ENCODE data around the gene B4GAT1.
"Not testable (repeated sequence)": the region's sequence is repeated elsewhere in the genome, so short reads cannot be mapped to it uniquely, and the experiment has no call there.

The B4GAT1 gene

GRCh38 chr11:66347425-66348276, at the start of gene B4GAT1:
Gene B4GAT1 (minus strand): TSS chr11:66347629. CDS start chr11:66347545, 84 bp downstream.
- peak; percentile 22 to 92 (median 80) for DNase-seq

- DNase-seq: no peak
Observed at GRCh38 chr11:66393954-66394353, 46.5 kb upstream of the B4GAT1 start.

GRCh38 chr11:66391322-66391721, 43.9 kb upstream of the B4GAT1 start:
- DNase-seq: no peak

GRCh38 chr11:66388780-66389386, 41.5 kb upstream of the B4GAT1 start:
- DNase-seq: peak in 13 of 58 donors; percentile 4 to 44 (median 15)

GRCh38 chr11:66386171-66387069, 39.0 kb upstream of the B4GAT1 start:
- DNase-seq: peak in 57 of 58 donors; percentile 9 to 90 (median 60)

- not testable (repeated sequence) for DNase-seq
Observed at GRCh38 chr11:66384316-66384715, 36.9 kb upstream of the B4GAT1 start.

- not testable (repeated sequence) for DNase-seq
Observed at GRCh38 chr11:66380264-66380663, 32.8 kb upstream of the B4GAT1 start.

GRCh38 chr11:66373690-66374287, 26.4 kb upstream of the B4GAT1 start:
- not testable (repeated sequence) for DNase-seq

- peak in 6 of 58 donors; percentile 11 to 52 (median 21) for DNase-seq
Observed at GRCh38 chr11:66373265-66373664, 25.8 kb upstream of the B4GAT1 start.

GRCh38 chr11:66371627-66372415, 24.4 kb upstream of the B4GAT1 start, which contains the start of gene SLC29A2:
Gene SLC29A2 (minus strand): TSS chr11:66371760. CDS start chr11:66371591, 169 bp downstream.
- DNase-seq: peak in 34 of 58 donors; percentile 13 to 73 (median 46)

- DNase-seq: no peak
Observed at GRCh38 chr11:66369073-66369894, 21.9 kb upstream of the B4GAT1 start.

- DNase-seq: no peak
Observed at GRCh38 chr11:66368484-66368883, 21.1 kb upstream of the B4GAT1 start.

- DNase-seq: no peak
Observed at GRCh38 chr11:66367561-66368312, 20.3 kb upstream of the B4GAT1 start.

GRCh38 chr11:66366844-66367477, 19.5 kb upstream of the B4GAT1 start:
- no peak for DNase-seq

GRCh38 chr11:66365711-66366619, 18.5 kb upstream of the B4GAT1 start:
- DNase-seq: no peak

GRCh38 chr11:66365166-66365565, 17.7 kb upstream of the B4GAT1 start:
- DNase-seq: no peak

Measured in anterior cingulate cortex (tissue), 58 donors.